Hepatic stellate cell (primary cell): ENCODE measurements around the gene RIC8B.

Experiments
- DNase-seq: peaks from one replicate; pipeline ENCODE4 v3.0.0; 2011; ENCODE audit warnings: low spot score

RIC8B gene

DNA sequence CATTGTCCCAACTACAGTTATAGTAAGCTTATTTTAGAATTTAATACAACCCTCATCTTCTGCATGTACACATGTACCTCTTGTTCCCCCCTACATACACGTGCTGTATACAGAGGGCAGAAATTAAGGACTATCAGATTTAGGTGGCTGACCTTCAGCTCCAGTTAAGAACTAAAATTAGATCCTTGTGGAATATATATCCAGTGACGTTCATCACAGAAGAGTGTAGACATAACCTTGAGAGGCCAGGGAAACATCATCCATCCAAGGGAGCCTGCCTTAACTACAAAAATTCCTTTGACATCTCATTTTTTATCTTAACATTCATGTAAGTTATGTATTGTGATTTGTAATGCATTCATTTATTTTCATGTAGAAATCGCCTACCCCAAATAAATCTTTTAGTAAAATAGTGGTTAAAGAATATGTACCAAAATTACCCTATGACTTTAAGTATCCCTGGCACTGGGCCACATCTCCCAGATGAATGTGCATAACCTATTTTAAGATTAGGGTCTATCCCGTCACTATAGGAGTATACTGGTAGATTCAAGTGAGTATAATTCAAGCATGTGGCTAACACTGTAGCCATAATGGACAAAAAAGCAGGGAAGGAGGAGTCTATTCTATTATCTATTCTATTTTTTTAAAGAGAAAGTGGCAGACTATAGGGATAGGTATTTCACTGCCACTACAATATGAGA is 27.5 kb downstream of the RIC8B start:
- DNase-seq: no peak

DNA sequence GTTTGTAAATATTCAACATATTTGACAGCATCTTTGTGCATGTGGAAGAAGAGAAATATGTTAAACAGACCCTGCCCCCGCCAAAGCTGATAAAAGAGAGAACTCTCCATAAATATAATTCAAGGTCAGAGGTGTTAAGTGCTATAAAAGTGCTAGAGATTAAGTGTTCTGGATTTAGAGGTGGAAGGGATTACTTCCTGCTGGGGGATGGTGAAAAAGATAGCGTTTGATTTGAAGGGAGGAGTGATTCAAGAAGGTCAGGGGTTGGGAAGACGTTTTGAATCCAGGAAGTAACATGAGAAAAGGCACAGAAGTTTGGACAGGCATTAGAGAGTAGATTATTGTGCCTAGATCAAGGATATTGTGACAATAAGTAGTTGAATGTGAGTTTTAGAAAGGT is 30.2 kb downstream of the RIC8B start:
- no peak for DNase-seq

DNA sequence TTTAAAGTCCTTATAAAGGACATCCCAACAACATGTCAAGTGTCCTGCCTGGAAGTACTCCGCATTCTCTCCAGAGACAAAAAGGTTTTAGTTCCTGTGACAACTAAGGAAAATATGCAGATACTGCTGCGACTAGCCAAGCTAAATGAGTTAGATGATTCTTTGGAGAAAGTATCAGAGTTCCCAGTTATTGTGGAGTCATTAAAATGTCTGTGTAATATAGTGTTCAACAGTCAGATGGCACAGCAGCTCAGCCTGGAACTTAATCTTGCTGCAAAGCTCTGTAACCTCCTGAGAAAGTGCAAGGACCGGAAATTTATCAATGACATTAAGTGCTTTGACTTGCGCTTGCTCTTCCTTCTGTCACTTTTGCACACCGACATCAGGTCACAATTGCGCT is 40.2 kb downstream of the RIC8B start:
- no peak for DNase-seq

DNA sequence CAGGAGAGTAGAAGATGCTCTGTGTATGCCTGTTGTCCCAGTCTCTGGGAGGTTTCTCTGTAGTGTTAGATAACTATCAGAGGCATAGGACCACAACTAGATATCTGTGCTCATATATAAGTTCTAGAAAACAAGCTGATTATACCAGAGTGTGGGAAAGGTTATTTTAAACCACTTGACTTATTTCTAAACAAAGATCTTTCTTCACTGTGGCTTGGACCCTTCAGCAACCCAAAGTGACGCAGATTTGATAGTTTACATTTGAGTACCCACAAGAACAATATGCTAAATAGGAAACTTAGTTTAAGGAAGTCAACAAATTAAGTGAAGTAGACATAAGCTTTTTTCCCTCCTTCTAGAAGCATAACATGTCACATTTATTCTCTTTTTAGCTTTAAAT is 41.3 kb downstream of the RIC8B start:
- no peak for DNase-seq

DNA sequence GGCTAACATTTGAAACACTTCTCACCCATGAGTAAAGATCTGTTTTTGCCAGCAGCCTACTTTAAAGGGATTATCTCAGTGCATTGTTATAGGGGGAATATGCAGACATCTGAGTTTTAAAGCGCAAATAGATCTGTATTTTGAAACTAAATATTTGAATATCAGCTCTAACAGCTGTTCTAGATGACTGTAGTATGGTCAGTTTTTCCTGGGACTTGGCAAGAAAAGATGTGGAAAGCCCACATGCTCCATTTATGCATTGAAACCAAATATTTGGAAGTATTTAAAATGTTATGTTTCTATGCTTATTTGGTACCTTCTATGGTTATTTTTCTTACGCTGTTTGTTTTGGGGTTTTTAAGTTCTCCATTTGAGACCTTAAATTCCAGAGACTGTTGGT is 41.7 kb downstream of the RIC8B start:
- DNase-seq: no peak

DNA sequence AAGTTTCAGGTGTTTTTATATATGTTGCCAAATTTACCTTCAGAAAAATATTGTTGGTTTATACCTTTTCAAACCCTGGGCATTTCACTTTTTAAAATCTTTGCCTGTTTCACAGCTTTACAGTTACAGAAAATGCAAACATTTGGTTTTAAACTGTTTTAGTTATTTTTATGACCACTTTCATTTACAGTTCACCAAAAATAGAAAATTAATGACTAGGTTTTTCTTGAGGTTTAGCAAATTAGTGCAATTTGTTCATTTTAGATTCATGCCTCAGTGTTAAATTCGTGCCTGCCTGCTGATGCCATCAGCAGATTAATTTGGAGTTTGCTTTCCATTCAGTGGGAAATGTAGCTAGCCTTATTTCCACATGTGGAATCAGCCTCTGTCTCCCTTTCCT is 45.5 kb downstream of the RIC8B start:
- no peak for DNase-seq

DNA sequence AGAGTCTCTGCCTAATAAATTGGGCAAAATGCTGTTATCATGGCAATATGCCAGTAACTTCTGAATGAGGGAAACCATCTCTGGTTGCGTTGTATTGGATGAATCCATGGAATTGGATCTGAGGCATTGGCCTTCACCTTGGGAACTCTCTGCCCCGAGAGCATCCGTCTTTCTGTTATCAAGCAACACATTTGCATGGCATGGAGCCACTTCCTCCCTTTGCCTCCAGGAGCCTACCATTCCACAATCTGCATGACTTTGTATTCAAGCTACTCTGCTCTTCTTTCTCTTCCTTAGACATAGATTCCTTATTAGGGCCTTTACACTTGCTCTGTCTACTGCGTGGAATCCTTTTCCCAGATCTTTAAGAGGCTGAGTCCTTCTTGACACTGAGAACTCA is 57.2 kb downstream of the RIC8B start:
- DNase-seq: no peak

DNA sequence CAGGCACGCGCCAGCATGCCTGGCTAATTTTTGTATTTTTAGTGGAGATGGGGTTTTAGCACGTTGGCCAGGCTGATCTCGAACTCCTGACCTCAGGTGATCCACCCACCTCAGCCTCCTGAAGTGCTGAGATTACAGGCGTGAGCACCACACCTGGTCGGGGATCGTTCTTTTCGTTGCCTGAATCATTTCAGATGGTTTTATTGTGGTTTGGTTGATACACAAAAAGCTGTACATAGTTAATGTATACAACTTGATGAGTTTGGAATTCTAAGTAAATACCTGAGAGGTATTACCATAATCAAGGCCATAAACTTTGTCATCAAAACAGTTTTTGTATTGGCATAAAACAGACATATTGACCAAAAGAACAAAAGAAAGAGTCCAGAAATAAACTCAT is 63.3 kb downstream of the RIC8B start:
- no peak for DNase-seq

DNA sequence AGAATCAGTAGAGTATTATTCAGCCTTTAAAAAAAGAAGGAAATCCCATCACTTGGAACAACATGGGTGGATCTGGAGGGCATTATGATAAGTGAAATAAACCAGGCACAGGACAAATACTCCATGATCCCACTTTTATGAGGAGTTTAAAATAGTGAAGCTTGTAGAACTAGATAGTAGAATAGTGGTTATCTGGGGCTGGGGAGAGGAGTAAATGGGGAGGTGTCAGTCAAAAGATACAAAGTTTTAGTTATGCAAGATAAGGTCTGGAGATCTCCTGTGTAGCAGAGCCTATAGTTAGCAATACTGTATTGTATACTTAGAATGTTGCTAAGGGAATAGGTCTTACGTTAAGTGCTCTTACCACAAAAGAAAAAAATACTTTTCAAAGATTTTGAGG is 64.9 kb downstream of the RIC8B start:
- DNase-seq: no peak

DNA sequence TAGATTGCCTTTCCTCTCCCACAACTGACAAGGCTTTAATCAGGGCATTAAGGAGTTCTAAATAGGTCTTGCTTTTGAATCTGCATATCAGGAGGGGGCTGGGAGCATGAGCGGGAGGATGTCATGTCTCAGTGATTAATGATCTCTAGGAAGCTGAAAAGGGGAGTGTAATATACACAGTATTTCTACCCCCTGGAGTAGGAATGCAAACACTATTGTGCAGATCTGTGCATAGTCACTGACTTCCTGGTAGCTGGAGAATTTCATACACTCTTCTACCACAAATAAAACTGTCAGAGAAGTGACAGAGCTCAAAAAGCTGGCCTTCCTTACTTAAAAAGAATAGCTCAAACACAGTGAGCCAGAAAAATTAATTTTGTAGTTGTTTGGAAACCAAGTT is 65.8 kb downstream of the RIC8B start:
- peak; percentile 36 for DNase-seq

DNA sequence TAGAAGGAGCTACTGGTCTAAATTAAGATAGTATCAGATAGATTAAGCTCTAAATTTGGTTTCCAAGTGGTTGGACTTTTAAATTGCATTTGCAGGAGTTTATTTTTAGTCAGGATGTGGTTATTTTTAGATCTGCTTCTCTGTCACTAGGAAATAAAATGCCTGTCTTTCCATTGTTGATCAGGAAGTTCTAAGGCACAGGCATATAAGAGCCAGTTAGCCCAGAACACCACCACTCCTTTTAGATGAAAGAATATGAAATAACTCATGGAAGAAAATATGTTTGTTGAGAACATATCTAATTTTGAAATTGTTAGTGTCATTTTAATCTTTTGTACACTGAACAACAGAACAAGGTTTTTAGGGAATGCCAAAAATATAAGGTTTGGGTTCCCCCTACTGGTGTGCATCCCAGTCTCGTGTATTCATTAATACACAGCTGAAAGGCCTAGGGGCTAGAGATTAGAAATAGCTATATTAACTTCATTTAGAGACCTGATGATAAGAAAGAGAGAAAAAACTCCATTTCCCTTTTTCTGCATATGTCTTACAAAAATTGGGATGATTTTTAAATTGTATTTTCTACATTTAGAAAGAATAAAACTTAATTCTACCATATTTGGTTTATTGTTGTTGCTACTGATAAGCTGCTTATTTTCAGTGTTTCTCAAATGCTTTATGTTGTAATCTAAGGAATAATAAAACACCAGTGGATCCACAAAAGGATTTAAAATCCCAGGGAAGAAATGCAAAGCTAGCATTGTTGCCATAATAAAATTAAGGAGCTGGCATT is 67.2 kb downstream of the RIC8B start:
- DNase-seq: peak; percentile 53

DNA sequence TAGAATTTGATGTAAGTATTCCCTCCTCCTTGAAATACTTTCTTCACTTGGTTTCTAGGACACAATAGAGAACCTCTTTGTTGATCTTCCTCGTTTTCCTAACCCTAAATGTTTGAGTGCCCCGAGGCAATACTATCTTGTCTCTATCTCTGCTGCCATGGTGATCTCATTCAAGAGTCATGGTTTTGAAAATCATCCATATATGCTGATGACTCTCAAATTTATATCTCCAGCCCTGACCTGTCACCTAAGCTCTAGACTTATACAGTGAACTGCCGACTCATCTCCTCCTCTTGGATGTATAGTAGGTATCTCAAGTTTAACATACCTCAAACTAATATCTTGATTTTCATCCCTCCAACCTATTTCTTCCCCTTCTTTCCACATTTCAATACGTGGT is 71.4 kb downstream of the RIC8B start:
- DNase-seq: no peak

DNA sequence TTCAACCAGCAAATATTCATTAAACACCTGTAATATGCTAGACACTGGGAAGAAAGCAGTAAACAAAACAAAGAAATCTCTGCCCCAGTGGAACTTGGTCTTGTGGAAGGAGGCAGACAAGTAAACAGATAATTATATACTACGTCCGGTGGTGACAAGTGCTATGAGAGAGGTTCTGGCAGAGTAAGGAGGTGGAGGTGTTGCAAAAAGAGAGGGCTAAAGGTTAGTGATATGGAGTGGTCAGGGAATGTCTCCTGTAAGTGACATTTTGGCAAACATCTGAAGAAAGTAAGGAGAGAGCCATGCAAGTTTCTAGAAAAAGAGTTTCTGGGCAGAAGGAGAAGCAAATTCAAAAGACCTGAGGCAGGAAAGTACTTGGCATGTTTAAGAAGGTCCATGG is 73.4 kb downstream of the RIC8B start:
- no peak for DNase-seq

DNA sequence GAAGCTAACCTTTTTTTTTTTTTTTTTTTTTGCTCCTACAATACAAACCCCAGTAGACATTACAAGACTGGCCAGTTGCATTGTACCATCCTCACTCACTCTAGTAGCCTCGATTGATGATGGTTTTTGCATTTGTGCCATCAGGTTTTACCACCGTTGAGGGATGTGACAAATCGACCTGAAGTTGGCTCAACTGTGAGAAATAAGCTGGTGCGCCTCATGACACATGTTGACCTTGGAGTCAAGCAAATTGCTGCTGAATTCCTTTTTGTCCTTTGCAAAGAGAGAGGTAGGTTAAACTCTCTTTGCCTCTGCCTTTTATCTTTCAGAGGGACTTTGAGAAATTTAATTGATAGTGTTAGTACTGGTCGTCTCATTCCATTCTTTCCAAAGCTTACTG is 76.8 kb downstream of the RIC8B start:
- DNase-seq: no peak

DNA sequence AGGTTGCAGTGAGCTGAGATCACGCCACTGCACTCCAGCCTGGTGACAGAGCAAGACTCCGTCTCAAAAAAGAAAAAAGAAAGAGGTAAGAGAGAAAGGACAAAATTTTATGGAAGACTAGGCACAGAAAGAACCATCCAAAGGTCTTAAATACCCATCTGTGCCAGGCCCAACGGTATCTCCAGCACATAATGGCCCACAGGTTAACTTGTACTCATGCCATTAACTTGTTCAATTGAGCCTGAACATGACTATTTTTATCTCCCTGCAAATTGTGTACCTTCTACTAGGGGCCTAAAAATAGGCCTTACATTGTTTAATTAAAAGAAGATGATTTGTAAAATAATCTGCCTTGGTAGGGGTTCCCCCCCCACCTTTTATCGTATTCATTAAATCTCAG is 80.2 kb downstream of the RIC8B start:
- no peak for DNase-seq

DNA sequence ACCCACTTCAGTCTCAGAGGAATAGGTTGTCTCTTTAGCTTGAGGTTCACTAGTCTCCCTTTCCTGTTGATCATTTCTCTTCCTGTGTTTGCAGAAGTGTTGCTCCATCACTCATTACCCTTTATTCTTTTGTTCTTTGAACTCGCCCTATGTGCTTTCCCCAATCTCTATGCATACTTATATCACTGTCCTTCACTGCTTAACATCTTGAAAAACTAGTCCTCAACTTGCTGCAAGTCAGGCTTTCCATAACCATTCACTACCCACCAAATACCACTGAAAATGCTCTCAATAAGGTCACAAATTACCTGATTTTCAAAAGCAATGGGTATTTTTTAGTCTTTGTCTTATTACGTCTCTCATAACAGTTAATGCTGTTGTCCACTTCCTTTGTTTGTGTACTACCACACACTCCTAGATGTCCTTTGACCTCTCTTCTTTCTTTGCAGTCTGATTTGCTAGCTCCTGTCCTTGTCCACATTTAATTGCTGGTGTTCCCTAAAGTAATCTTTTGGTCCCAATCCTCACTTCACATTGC is 80.8 kb downstream of the RIC8B start:
- no peak for DNase-seq

DNA sequence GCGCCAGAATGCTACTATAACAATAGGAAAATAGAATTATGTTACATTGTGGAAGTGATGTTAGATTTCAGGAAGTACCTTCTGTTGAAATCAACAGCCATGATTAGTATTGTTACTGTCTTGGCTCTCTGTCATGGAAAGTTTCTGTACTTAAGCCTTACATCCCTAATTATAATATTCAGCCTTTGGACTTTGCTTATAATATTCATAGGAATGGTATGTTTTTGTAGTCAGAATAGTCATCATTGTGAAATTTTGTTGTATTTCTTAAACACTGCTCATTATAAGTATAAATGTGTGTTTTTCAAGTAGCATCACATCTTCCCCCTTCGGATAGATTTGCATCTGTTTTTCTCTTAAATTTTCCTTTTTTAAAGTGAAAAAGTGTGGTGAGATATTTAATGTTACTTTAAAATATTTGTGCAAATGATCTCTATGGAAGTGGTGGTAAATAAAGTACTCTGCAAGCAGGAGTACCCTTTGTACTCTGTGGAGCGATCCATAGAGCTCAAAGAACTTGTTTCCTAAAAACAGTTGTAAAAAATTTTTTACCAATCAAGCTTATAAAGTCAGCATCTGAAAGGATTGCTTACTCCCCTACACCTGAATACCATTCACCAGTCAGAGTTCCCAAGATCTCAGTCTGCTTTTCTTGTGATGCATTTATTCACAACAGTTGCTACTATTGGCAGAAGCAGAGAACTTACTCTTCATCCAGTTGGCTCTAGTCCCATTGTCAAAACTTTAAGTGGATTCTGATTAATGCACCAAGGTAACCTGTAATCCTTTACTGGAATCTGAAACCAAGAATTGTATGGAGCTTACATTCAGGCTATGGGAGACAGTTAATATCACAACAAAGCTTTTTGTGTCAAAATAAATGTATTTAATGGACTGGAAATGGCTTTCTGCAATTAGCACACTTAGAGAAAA is 87.8 kb downstream of the RIC8B start:
- peak; percentile 8 for DNase-seq

DNA sequence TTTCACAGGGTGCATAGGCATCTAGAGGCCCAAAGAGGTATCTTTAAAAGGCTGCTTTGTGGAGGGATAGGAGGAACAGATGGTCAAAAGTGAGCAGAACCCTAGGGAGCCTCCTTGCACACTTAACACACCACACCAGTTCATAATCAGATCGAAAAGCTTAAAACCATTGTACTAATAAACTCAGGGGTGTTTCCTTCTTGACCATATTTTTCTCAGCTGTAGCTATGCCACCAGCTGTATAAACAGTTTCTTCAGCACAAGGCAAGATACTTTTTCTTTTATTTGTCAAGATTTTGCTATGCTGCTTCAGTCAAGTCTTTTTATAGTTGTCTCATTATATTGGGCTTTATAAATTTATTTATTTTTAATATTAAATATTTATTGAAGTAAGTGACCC is 88.7 kb downstream of the RIC8B start:
- DNase-seq: no peak

DNA sequence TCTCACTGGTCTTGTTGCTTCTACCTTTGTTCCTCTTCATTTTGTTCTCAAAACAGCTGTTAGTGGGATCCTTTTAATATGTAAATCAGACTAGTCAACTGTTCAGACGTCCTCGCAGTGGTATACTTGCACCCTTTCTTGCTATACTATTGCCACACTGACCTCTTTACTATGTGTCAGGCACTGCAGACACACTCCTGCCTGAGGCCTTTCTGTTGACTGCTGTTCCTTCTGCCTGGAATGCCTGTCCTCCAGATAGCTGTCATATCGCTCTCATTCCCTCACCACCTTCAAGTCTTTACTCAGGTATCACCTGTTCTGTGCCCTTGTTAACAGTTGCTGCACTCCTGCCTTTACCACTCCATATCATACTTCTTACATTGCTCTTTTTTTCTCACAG is 91.2 kb downstream of the RIC8B start:
- no peak for DNase-seq

DNA sequence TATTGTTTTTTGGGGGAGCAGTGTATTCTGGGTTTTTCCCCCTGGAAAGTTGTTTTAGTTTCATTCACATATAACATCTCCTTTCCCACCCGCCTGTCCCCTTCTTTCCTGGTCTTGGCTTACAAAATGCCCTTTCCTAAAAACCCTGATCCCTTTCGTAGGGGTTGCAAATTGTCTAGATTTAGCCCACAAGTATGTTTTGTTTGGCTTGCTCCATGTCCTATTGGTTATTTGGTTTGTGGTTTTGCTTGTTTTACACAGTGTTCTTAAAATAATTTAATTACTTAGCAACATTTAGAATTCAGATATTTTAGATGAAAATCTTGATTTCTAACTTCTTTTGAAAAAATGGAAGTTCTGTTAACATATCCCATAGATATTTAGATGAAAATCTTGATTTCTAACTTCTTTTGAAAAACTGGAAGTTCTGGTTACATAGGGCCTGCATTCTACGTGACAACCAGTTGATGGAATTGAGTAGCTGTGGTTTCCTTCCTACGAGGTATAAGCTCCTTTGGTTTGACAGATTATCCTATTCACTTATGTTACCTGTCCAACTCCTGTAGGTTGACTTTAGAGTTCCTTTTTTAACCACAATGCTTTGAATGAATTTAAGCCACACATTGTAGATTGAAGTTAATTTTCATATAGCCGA is 92.1 kb downstream of the RIC8B start:
- no peak for DNase-seq

DNA sequence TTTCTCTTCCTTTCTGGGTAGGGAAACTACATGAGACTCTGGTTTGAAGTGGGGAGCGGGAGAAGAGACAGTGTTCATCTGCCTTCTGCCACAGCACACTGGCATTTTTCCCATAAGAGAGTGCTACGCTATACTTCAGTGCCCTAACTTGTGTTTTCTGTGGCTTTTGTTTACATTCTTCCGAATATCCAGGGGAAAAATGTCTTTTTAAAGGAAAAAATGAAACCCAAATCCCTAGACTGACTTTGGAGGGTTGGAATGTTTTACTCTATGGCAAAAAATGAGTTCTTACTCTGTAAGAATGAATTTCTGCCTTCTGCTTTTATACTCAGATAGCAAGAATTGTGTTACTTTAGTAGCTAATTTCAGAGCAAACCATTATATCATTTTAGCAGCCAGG is 93.2 kb downstream of the RIC8B start:
- DNase-seq: no peak
